D721Med (cell line): ENCODE results near the gene LMO7.
"Not testable (repeated sequence)": the region's sequence is repeated elsewhere in the genome, so short reads cannot be mapped to it uniquely, and the experiment has no call there.

ENCODE experiments used
- DNase-seq: peaks from one replicate; pipeline ENCODE4 v3.0.0; 2011; ENCODE audit warnings: low spot score; ENCODE audit not compliant: insufficient read length
- FAIRE-seq: peaks from 2 replicates; lab custom pipeline; 2011; peaks lifted over from hg19 to GRCh38; lab: Jason Lieb, UNC
- TF ChIP-seq, protein P1 (sequence below): IDR thresholded peaks from 2 replicates; pipeline ENCODE4 v1.5.1; 2012; ENCODE audit warnings: mild to moderate bottlenecking, control low read depth; ENCODE audit not compliant: insufficient read depth; ENCODE audit errors: missing control alignments

Gene LMO7

GRCh38 chr13:75771818-75772217 lies 135.7 kb downstream of the LMO7 start:
- TF ChIP-seq, protein P1, sequence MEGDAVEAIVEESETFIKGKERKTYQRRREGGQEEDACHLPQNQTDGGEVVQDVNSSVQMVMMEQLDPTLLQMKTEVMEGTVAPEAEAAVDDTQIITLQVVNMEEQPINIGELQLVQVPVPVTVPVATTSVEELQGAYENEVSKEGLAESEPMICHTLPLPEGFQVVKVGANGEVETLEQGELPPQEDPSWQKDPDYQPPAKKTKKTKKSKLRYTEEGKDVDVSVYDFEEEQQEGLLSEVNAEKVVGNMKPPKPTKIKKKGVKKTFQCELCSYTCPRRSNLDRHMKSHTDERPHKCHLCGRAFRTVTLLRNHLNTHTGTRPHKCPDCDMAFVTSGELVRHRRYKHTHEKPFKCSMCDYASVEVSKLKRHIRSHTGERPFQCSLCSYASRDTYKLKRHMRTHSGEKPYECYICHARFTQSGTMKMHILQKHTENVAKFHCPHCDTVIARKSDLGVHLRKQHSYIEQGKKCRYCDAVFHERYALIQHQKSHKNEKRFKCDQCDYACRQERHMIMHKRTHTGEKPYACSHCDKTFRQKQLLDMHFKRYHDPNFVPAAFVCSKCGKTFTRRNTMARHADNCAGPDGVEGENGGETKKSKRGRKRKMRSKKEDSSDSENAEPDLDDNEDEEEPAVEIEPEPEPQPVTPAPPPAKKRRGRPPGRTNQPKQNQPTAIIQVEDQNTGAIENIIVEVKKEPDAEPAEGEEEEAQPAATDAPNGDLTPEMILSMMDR: no peak
- FAIRE-seq (no peak), DNase-seq (no peak)

DNA sequence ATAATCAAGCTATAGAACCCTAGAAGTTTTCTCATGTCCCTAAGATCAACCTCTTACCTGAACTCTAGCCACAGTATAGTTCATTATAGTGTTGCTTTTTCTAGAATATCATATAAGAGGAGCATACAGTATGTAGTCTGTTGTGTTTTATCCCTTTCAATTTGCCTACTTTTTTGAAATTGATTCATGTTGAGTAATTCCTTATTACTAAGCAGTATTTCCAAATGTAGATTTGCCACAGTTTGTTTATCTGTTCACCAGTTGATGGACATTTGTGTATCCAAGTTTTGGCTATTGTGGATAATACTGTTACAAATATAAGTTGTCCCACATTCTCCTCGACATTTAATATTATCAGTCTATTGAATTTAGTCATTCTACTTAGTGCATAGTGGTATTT lies 138.0 kb downstream of the LMO7 start:
- peak; percentile 32 for FAIRE-seq
- no peak for DNase-seq
- TF ChIP-seq, protein P1: no peak

DNA sequence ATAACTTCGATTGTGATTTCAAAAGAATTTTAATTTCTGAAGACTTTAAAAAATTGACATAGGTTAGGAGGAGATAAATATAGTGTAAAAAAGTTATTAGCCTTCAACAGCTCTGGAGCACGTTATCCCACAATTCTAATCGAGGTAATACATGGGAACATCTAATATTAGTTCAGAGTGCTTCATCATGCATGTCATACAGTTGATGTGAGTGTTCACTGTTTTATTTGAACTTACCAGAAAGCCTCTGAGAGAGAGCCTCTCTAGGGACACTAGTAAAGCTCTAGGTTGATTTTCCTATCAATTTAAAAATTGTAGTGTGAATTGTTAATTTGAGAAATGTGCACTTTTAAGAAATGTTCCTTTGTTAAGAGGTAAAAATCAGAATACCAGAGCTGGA lies 140.4 kb downstream of the LMO7 start:
- FAIRE-seq (no peak), DNase-seq (no peak)
- TF ChIP-seq, protein P1: no peak

DNA sequence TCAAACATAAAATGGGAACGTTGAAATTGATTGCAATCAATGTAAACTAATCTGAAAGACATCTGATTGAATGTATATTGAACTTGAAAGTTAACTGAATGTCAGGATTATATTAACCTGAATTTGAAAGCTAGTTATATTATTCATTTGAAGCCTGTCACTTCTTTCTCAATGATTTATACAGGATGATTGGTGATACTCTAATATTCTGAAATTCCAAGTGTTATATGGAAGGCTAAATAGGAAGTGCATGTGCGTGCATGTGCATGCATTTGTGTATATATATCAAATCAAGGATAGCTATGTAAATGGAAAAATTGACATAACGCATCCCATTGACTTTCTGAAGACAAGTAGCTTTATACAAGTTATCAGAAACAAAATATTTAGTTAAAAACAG lies 143.3 kb downstream of the LMO7 start:
- DNase-seq: no peak
- TF ChIP-seq, protein P1: no peak
- no peak for FAIRE-seq

GRCh38 chr13:75780103-75780502 lies 144.0 kb downstream of the LMO7 start:
- DNase-seq, FAIRE-seq: not testable (repeated sequence)

GRCh38 chr13:75782985-75783384 lies 146.9 kb downstream of the LMO7 start:
- TF ChIP-seq, protein P1: no peak
- FAIRE-seq (no peak), DNase-seq (no peak)

GRCh38 chr13:75784003-75784402 lies 147.9 kb downstream of the LMO7 start:
- DNase-seq (no peak), FAIRE-seq (no peak)
- TF ChIP-seq, protein P1: no peak

DNA sequence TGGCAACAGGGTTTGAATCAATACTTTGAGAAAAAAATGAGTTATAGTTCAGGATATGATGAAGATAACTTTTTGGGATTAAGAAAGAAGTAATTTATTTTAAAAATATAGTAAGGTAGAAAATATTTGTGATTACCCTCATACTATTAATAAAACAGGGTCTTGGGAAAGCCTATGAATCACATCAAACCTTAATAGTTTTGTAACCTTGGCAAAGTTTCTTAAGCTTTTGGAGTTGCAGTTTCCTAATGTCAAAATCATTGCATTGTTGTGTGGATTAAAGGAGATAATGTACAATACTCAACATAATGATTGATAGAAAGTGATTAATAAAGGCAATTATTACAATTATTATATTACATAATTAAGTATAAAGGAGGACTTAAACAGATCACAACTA lies 149.0 kb downstream of the LMO7 start:
- FAIRE-seq: no peak
- TF ChIP-seq, protein P1: no peak
- no peak for DNase-seq
